ENCODE measurements around the gene GPC3.
"Not testable (repeated sequence)": the region's sequence is repeated elsewhere in the genome, so short reads cannot be mapped to it uniquely, and the experiment has no call there.

The GPC3 gene

DNA sequence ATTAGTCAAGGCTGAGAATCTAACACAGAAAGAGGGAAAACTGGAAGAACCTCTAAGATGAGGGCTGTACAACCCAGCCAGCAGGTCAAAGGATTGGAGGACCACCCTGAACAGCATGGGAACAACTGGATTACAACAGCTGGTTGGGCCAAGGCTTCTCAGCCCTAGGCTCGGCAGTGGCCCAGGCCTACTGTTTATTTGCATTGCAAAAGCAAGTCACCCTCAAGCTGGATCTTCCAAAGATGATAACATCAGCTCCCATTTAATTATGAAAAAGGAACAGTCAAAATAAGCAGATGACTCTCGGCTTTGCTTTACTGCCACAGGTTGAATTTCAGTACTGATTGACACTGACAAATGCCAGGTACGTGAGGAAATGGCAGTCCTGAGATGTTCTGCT, 61.8 kb downstream of the GPC3 start:
- DNase-seq, result no peak

DNA sequence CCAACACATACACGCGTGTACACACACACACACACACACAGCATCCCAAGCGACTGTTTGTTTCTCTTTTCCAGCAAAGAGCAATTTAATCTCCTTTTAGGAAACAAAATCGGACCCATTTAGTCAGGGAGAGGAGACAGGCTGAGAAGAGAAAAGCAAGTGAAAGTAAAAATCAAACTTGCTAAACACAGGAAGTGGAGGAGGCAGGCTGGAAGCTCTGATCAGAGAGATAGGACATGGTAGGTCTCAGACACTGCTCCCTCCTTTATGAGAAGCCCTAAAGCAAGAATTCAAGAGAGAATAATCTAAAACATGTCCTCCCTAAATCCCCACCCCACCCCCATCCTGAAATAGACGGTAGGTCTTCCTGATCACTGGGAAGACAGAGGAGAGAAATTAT, 62.3 kb downstream of the GPC3 start:
- no peak for DNase-seq

DNA sequence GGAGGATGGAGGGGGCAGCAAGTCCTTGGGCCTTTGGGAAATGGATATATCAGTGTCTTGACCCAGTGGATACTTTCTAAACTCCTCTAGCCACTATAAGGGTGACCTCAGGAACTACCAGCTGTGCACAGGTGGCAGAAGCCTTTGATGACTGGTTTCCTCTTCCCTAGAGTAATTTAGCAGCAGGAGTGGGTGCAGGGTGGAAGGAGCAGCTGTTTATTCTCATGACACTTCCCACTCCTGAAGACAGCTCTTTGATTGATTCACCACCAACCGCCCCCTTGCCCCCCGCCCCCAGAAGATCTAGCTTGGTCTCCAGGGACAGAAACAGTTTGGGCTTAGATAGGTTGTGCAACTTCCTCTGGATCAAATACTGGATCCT, 63.0 kb downstream of the GPC3 start:
- DNase-seq, result peak in 1 of 2 donors; percentile 1

DNA sequence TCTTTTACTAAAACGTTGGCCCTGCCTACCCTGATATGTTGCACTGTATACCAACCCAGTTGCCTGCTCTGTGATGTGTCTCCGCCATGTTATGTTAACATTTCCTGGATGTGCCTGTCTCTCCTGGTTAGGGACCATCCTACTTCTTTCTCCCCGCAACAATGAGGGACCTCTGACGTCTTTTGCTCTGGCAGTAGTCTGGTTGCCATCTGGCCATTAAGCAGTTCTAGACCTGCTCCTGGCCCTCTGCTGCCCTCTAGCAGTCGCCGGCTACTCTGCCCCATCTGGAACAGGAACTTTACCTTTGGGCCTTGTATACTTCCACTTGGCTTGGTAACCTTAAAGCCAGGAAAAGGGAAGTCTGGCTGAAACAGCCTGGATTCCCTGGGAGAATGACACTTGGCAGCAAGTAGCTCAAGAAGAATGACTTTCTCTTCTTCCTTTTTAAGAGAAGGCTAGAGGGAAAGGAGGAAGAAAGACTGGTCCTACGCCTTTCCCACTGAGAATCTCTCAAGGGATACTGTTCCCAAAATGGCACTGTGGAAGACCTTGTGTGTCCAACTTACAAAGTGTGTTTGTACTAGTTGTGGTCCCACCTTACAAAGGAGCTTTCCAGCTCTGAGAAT, 63.5 kb downstream of the GPC3 start:
- DNase-seq, result peak in 1 of 2 donors; percentile 9

DNA sequence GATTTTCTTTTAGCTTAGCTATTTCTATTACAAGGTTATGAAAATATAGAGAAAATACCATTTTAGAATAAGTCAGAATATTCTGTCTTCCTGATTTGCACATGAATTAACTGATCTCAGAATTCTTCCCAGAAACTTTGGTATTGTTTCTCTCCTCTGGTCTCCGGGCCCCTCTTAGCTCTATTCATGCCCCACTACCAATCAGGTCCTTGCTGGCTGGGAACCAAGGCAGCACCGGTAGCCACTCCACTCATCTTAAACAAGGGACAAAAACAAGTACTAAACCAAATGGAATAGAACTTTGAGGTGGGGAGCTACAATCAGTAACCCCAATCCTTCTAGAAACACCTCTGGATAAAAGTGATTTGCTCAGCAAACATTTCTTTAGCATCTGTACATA, 64.3 kb downstream of the GPC3 start:
- DNase-seq, result no peak

DNA sequence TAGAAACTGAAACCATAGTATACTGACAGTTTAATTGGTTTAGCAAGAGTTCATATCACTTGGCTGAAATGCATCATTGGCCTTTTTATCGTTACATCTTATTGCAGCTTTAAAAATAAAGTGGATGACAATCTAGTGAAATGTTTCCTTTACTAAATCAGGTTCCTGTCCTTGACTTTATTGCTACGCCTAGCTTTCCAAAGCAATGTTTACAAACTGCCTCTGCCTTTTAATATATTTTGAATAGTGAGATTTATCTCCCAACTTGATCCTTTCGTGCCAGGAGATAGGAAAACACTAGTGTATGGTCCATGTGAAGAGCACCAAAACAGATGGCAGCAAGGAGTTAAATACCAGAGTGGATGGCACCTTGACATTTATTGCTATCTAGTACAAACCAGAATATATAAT, 67.0 kb downstream of the GPC3 start:
- no peak for DNase-seq

- DNase-seq, result no peak
These were observed 68.2 kb downstream of the GPC3 start for GRCh38 chrX:133916984-133917722.

GRCh38 chrX:133913658-133914388, 71.6 kb downstream of the GPC3 start:
- DNase-seq, result no peak

DNA sequence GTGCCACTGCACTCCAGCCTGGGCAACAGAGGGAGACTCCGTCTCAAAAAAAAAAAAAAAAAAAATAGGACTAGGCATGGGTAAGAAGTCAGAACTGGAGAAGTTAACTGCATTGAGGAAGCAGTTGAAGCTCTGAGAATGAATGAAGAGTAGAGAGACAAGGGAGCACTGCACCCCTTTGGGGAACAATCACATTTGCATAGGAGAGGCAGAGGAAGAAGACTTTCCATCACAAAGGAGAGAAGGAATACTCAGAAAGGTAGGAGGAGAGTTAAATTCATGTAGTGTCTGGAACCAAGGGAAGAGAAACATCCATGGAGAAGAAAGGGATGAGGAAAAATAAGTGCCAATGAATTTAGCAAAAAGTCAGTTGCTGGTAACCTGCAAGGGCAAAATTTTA, 72.4 kb downstream of the GPC3 start:
- DNase-seq, result no peak

DNA sequence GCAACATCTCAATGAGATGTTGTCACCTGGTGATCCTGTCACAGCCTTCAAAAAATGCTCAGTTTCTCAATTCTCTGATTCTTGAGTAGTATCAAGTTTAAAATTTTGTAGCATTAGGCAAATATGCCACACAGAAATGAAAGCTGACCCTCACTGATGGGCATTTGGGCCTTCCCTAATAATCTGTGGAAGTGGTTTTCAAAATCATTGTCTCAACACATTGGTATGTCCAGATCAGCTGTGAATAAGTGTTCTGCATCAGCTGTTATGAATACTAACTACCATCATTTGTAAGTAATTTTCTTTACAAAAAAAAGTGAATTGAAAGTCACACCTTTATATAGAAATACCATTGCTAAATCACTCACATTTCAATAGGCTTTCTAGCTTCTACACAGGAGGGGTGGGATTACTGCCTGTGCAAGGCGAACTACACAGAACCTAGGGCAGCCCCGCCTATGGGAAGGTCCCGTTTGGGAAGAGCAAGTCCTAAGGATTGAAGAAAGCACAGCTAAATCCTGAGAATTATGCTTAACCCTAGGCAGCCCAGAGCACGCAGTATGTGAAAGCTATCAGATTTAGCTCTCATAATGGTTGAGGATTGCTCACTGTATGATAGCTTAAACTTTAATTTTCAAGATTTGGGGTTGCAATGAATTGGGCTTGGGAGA, 73.4 kb downstream of the GPC3 start:
- DNase-seq, result no peak

DNA sequence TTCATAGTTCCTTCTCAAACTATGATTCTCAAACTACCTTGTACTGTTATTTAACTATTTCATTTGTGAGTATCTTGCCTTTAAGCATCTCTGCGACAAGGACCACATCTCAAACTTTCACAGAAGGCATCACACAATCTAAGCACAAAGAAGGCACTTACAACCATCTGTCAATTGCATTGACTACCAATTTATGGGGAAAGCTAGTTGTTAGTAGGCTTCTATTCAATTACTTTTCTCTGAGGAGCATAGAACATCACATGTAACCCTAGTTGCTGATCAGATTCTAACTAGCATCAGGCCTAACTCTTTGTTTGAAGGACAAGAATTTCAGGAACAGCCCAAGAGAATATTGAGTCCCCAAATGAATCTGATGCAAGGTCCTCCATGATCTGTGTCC, 74.9 kb downstream of the GPC3 start:
- DNase-seq, result no peak

DNA sequence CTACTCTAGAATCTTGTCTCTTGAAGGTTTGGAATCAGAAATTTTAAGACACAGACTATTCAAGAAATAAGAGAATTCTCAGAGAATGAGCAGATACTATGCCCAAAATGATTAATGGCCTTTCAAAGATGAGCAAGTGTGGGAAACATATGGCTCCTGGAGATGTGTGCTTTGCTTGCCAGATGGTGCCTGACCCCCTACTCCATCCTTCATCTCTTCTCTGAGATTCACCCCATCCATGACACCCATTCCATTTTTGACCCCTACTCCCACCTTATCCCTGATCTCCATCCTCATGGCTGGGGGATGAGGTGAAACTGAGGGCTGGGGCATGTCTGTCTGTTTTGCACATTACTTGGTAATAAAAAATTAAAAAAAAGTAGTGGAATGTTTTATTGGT, 75.5 kb downstream of the GPC3 start:
- DNase-seq, result no peak

DNA sequence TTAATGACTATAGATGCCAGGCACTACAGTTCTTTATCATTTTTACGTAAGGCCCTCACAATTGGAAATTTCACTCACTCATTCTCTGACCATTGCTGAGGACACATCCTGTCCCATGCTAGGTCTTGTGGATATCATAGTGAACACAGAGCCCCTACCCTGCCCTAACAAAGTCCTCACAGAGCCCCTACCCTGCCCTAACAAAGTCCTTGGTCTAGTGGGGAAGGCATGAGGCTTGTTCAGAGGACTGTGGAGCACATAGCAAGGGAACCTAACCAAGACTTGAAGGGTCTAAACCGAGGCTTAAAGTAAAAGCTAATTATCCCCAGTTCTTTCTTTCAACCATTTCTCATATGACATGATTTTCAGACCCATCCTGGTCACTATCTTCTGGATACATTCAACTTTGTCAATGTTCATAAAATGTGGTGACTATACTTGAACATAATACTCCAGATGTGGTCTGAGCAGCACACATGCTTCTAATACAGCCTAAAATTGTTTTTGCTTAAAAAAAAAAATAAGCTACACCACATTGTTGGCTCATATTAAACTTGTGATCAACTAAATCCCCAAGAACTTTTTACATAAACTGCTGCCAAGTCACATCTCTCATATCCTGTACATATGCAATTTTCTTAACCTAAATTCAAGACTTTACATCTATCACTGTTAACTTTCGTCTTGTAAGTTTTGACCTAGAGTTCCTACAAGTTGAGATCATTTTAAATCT, 77.0 kb downstream of the GPC3 start:
- no peak for DNase-seq

DNA sequence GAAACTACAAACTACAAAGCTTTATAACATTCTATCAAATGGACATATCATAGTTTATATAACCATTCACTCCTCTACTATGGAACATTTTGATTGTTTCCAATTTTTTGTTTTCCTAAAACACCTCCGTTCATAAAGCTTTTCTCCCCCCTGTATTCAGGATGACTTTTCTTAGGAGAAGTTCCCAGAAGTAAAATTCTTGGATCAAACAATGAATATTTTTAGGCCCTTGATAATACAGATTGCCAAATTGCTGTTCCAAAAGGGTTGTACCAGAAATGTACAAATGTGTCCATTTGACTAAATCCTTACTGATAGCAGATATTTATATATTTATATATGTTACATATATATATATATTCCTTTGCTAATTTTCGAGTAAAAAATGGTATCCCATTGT, 77.8 kb downstream of the GPC3 start:
- DNase-seq, result no peak

- no peak for DNase-seq
These were observed 80.1 kb downstream of the GPC3 start for GRCh38 chrX:133905305-133905704.

- no peak for DNase-seq
These were observed 87.7 kb downstream of the GPC3 start for GRCh38 chrX:133897593-133898163.

DNA sequence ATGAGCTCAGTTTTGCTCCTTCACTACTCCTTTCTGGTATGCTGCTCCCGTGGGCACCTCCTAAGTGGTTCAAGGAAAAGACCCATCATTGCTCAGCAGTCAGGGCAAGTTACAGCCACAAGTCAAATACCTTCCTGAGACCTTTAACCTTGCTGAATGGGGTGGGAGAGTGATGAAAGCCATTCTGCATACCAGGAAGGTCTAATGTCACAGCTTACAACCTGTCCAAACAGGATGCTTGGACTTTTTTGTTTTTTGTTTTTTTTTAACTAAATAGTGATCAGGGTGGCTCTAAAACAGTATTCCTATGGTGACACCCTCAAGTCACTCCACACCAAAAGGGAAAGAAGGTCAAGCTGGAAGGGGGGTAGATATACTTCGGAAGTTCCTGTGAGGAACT, 93.1 kb downstream of the GPC3 start:
- DNase-seq, result no peak

DNA sequence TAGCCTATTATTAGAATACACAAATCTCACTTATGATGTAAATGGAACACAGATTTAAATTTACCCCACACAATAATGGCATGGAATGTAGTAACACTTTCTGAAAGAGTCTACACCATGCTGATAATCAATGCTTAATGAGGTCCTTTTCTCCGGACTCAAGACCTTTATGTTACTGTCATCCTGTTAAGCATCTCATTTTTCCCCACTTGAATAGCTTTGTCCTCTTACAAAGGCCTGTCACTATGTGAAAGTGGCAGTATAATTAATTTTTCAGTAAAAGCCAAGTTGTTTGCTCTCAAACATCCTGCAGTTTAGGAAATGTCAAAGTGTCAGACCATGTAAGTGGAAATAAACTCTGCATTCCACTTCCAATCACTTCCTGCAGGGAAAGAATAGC, 96.4 kb downstream of the GPC3 start:
- DNase-seq, result no peak

- not testable (repeated sequence) for DNase-seq
These were observed 97.3 kb downstream of the GPC3 start for GRCh38 chrX:133888084-133888483.

DNA sequence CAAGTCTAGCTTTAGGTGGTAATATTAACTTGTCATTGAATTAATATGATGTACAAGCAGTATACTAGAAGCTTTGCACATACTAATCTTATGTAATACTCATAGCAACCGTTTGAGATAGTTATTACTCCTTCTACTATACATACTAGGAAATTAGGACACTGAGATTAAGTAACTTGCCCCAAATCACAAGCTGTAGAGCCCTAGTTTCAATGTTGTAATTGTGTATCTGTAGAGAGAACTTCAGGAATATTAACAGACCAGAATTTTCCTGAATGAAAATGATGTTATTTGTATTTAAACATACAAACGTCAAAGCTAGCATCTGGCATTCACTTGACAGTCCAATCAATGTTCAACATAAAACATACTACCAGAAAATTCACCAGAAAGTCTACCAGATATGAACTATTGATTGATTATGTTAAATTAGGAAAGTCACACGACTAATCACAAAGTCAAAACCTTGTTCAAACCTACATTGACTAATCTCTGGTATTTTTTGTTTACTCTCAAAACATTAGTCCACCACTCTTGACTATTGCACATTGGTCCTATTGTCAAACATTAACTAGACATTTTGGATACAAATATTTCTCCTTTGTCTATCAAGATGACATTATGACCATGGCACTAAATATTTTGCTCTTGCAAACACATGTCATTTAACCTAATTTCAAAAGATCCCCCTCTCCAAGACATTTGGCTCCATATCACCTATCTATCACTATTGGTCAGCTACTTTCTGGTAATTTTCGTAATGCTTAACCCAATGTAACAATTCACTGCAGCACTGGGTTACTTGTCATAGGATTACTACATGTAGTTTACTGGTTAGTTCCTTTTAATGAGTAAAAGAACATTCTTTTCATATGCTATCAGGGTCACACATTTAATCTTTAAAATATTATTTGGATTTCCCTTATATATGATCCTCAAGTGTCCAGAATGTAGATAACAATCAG, 100.7 kb downstream of the GPC3 start:
- no peak for DNase-seq

DNA sequence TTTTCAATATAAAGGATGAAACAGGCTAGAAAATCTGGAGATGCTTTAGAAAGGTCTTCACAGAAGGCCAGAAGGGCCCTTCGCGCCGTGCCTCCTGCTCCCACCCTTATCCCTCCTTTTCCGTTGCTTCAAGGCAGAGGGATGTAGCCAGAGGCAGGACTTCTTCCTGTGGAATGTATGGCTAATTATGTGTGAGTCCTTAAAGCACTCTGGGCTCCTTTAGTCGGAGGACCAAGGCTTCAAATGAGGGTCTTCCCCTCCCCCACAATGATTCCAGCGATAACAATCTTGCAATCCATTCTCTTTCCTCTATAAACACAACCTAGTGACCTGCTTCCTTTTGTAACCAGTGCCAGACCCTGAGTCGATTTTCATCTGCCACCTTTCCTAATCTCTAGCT, 103.5 kb downstream of the GPC3 start:
- no peak for DNase-seq
